Measurements from ENCODE around the gene PLEKHA1.

The PLEKHA1 gene

DNA sequence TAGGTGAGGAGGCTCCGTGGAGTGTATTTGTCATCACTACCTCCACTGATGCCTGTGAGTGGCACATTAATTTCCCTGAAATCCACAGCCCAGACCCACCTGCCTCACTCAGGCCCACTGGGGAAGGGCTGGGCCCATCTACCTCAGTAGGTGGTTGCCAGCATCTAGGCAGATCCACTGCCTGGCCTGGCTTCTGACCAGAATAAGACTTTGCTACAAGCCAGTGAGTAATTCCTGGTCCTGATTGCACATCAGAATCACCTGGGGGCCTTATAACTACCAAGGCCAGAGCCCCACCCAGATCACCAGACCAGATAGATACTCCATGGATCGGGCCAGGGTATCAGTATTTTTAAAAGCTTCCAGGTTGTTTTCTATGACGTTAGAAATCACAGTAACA, 37.5 kb upstream of the PLEKHA1 start:
- no peaks in the 10 kb centered on the region for H3K36me3 ChIP-seq (ENCODE audit: control insufficient read depth in 1 of 2, insufficient read depth in 2 of 2, low read length in 2 of 2)
- H3K27ac ChIP-seq (ENCODE audit: low read length): no peak overlapping the region
- no peaks in the 10 kb centered on the region for H3K9me3 ChIP-seq (ENCODE audit: control insufficient read depth in 1 of 2, low read length in 2 of 2)
- no peaks in the 10 kb centered on the region for H3K4me1 ChIP-seq (ENCODE audit: control insufficient read depth in 1 of 2, insufficient read depth in 2 of 2, low read length in 2 of 2)
- H3K4me3 ChIP-seq (ENCODE audit: low read depth in 1 of 2, low read length in 2 of 2): no peak overlapping the region
- no peaks in the 10 kb centered on the region for H3K27me3 ChIP-seq (ENCODE audit: low read depth, low read length)

DNA sequence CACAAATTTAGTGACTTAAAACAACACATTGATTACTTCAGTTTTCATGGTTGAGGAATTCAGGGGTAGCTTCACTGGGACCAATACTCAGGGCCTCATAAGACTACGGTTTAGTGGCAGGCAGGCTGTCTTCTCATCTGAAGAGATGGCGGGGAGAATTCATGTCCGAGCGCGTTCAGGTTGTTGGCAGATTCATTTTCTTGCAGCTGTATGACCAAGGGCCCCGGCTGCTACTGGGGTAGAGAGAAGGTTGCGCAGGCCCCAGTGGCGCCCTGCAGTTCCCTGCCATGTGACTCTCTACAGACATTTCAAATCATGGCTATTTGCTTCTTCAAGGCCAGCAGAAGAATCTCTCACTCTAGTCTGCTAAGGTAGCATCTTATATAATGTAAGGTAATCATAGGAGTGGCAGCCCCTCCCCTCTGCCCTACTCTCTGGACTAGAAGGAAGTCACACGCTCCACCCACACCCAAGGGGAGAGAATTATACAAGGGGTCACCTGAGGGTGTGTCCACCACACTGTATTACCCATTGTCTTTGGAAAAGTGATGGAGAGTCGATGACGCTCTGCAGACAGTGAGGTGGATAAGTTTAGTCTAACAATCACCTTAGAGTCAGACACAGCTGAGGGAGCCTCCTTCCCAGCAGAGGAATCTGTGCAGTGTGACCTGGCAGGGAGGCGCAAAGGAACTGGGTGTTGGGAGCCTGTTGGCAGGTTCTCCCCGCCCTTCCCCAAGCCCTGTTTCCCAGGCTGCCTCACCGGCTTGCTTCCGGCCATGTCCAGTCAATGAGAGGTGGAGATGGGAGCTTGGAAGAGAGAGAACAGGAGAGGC, 35.7 kb upstream of the PLEKHA1 start:
- Histone ChIP-seq H3K27me3 (ENCODE audit: low read depth, low read length) (no peaks in the 10 kb centered on the region), H3K9me3 (ENCODE audit: control insufficient read depth in 1 of 2, low read length in 2 of 2) (no peaks in the 10 kb centered on the region), H3K27ac (ENCODE audit: low read length) (no peak overlapping the region), H3K36me3 (ENCODE audit: control insufficient read depth in 1 of 2, insufficient read depth in 2 of 2, low read length in 2 of 2) (no peaks in the 10 kb centered on the region), H3K4me3 (ENCODE audit: low read depth in 1 of 2, low read length in 2 of 2) (no peak overlapping the region), H3K4me1 (ENCODE audit: control insufficient read depth in 1 of 2, insufficient read depth in 2 of 2, low read length in 2 of 2) (no peaks in the 10 kb centered on the region)

DNA sequence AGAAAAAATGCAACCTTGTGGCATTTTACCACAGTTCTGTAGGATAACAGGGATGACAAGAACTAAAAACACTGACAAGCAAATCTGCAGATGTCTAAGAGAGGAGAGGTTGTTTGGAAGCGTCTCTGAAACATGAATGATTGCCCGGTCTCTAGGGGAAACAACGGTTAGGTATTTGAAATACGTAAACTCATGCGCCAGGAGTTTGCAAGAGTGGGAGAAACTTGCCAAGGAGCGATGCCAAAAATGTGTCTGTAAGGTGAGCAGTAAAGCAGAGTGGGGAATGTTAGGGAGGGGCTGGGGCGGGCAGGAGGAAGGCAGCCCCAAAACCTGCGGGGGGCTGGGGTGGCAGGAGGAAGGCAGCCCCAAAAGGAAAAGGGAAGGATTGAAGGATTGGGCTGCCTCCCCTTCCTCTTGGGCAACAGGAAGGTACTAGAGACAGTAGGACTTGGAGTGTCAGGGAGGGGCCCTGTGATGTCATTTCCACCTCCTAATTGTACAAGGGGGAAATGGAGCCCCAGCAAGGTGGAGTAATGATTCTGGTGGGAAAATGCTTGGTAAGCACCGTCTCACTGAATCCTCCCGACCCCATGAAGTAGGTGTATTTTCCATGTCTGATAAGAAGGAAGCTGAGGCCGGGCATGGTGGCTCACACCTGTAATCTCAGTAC, 33.2 kb upstream of the PLEKHA1 start:
- Histone ChIP-seq H3K4me3 (ENCODE audit: low read depth in 1 of 2, low read length in 2 of 2) (no peak overlapping the region), H3K36me3 (ENCODE audit: control insufficient read depth in 1 of 2, insufficient read depth in 2 of 2, low read length in 2 of 2) (no peaks in the 10 kb centered on the region), H3K4me1 (ENCODE audit: control insufficient read depth in 1 of 2, insufficient read depth in 2 of 2, low read length in 2 of 2) (no peaks in the 10 kb centered on the region), H3K9me3 (ENCODE audit: control insufficient read depth in 1 of 2, low read length in 2 of 2) (no peaks in the 10 kb centered on the region), H3K27ac (ENCODE audit: low read length) (no peak overlapping the region), H3K27me3 (ENCODE audit: low read depth, low read length) (no peaks in the 10 kb centered on the region)

DNA sequence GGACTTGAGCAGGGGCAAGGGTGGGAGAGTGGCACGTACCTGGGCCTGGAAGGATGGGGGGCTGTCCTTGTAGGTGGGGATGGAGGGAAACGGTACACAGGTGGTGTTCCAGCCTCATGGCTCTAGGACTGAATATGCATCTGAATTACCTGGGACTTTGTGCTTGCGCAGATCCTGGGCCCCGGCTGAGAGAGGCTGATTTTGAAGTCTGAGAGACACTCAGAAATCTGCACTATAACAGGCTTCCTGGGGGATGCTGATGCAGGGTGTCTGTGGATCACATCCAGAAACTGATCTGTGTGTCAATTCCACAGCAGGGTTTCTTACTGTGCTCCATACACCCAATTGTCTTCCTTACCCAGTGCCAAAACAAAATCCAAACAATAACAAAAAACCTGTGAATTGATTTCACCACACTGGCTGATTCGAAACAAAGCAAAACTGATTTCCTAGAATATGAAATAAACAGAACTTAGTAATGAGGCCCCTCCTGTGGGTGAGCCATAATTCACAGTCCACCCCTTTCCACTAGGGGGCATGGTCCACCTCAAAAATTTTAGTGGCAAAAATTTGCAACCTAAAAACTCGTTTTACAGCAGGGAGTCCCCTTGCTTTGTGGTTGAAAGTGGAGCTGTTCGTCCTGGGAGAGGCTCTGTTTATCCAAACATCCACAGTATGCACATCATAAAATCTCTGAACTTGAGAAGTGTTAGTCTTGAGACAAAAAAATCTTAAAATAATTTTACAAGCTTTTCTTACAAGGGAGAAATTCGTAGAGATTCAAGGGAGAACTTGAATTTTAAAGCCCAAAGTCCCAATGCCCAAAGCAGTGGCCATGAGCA, 32.0 kb upstream of the PLEKHA1 start:
- no peak overlapping the region for H3K27ac ChIP-seq (ENCODE audit: low read length)
- no peaks in the 10 kb centered on the region for H3K36me3 ChIP-seq (ENCODE audit: control insufficient read depth in 1 of 2, insufficient read depth in 2 of 2, low read length in 2 of 2)
- H3K9me3 ChIP-seq (ENCODE audit: control insufficient read depth in 1 of 2, low read length in 2 of 2): no peaks in the 10 kb centered on the region
- H3K4me3 ChIP-seq (ENCODE audit: low read depth in 1 of 2, low read length in 2 of 2): no peak overlapping the region
- H3K27me3 ChIP-seq (ENCODE audit: low read depth, low read length): no peaks in the 10 kb centered on the region
- H3K4me1 ChIP-seq (ENCODE audit: control insufficient read depth in 1 of 2, insufficient read depth in 2 of 2, low read length in 2 of 2): no peaks in the 10 kb centered on the region

DNA sequence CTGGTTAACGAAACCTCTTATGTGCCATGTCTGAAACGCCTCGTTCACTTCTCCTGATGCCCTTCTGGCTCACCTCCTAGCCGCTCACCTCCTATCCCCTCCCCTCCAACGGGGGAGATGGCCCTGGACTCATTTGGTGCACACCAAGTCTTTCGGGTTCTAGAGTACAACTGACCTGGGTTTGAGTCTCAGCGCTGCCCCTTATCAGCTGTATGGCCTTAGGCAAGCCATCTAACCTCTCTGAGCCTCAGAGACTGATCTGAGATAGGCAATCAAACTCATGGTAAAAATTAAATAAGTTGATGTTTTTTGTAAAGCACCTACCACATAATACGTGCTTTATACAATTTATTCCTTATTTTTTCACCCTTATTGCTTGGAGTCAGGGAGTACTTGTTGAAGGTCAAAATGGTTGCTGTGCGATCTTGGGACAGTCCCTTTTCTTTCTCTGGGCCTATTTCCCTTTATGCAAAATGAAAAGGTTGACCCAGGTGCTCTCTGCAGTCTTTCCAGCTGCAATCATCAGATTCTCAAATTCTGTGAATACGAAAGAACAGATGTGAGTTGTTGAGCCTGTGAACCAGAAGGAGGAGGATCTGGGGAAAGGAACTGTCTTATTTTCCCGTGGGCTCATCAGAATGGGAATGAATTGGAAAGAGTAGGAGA, 31.2 kb upstream of the PLEKHA1 start:
- H3K27me3 ChIP-seq (ENCODE audit: low read depth, low read length): no peaks in the 10 kb centered on the region
- no peaks in the 10 kb centered on the region for H3K36me3 ChIP-seq (ENCODE audit: control insufficient read depth in 1 of 2, insufficient read depth in 2 of 2, low read length in 2 of 2)
- no peaks in the 10 kb centered on the region for H3K4me1 ChIP-seq (ENCODE audit: control insufficient read depth in 1 of 2, insufficient read depth in 2 of 2, low read length in 2 of 2)
- no peak overlapping the region for H3K4me3 ChIP-seq (ENCODE audit: low read depth in 1 of 2, low read length in 2 of 2)
- H3K9me3 ChIP-seq (ENCODE audit: control insufficient read depth in 1 of 2, low read length in 2 of 2): no peaks in the 10 kb centered on the region
- no peak overlapping the region for H3K27ac ChIP-seq (ENCODE audit: low read length)

DNA sequence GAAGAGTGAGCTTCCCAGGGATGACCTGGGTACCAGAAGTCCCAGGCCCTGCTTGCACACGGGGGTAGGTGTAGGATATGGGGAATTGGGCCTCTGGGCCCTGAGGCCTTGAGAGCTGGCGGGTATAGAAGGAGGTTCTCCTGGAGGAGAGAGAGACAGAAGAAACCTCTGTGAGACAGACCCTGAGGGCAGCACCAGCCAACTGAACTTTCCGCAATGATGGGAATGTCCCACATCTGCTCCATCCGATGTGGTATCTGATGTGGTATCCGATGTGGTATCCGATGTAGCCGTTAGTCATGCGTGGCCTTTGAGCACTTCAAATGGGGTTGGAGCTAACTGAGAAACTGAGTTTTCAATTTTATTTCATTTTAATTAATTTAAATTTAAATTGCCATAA, 30.6 kb upstream of the PLEKHA1 start:
- H3K9me3 ChIP-seq (ENCODE audit: control insufficient read depth in 1 of 2, low read length in 2 of 2): no peaks in the 10 kb centered on the region
- H3K27ac ChIP-seq (ENCODE audit: low read length): no peak overlapping the region
- H3K36me3 ChIP-seq (ENCODE audit: control insufficient read depth in 1 of 2, insufficient read depth in 2 of 2, low read length in 2 of 2): no peaks in the 10 kb centered on the region
- no peaks in the 10 kb centered on the region for H3K4me1 ChIP-seq (ENCODE audit: control insufficient read depth in 1 of 2, insufficient read depth in 2 of 2, low read length in 2 of 2)
- H3K4me3 ChIP-seq (ENCODE audit: low read depth in 1 of 2, low read length in 2 of 2): no peak overlapping the region
- H3K27me3 ChIP-seq (ENCODE audit: low read depth, low read length): no peaks in the 10 kb centered on the region

DNA sequence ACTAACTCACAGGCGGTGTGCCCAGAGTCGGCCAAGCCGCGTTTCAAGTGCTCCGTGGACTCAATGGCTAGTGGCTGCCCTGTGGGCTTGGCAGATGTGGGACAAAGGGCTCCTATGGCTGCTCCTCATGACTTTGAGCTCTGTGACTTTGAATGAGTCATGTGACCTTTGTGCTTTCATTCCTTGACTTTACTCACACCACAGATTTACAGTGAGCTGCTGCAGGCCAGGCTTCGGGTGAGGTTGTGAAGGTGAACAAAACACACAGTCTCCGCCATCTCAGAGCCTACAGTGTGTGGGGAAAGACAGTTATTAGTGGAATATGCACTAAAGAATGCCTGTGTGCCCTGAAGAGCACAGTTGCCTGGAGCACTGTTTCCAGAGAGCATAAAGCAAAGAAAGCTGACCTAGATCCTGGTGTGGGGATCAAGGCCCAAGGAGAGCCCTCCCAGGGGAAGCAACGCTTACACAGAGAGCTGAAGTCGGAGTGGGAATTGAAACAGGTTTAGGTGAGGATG, 29.7 kb upstream of the PLEKHA1 start:
- no peaks in the 10 kb centered on the region for H3K36me3 ChIP-seq (ENCODE audit: control insufficient read depth in 1 of 2, insufficient read depth in 2 of 2, low read length in 2 of 2)
- H3K27ac ChIP-seq (ENCODE audit: low read length): no peak overlapping the region
- H3K27me3 ChIP-seq (ENCODE audit: low read depth, low read length): no peaks in the 10 kb centered on the region
- no peaks in the 10 kb centered on the region for H3K9me3 ChIP-seq (ENCODE audit: control insufficient read depth in 1 of 2, low read length in 2 of 2)
- H3K4me3 ChIP-seq (ENCODE audit: low read depth in 1 of 2, low read length in 2 of 2): no peak overlapping the region
- H3K4me1 ChIP-seq (ENCODE audit: control insufficient read depth in 1 of 2, insufficient read depth in 2 of 2, low read length in 2 of 2): no peaks in the 10 kb centered on the region

DNA sequence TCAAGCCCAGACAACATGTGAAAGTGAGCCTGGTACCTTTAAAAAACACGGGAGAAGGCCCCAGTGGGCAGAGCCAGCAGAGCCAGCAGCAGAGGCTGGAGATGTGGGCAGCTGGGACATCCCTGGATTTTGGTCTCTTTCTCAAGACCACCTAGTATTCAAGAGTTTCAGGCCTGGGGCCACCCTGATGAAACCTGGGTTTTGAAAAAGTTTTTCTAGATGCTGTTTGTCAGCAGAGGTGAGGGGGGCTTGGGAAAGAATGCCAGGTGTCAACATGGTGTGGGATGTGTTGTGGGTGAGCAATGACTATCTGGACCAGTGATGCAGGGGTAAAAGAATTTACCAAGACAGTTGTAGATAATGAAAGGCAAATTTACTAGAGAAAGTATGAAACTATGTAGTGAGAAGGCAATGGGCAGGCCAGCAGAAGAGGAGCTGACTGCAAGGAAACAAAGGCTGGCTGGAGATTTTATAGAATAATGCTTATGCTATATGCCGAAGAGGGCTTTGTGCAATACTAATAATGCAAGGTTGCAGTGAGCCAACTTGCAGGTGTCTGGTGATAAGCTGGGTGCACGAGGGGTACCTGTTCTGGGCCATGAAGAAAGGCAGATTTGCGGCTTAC, 28.1 kb upstream of the PLEKHA1 start:
- H3K27ac ChIP-seq (ENCODE audit: low read length): no peak overlapping the region

DNA sequence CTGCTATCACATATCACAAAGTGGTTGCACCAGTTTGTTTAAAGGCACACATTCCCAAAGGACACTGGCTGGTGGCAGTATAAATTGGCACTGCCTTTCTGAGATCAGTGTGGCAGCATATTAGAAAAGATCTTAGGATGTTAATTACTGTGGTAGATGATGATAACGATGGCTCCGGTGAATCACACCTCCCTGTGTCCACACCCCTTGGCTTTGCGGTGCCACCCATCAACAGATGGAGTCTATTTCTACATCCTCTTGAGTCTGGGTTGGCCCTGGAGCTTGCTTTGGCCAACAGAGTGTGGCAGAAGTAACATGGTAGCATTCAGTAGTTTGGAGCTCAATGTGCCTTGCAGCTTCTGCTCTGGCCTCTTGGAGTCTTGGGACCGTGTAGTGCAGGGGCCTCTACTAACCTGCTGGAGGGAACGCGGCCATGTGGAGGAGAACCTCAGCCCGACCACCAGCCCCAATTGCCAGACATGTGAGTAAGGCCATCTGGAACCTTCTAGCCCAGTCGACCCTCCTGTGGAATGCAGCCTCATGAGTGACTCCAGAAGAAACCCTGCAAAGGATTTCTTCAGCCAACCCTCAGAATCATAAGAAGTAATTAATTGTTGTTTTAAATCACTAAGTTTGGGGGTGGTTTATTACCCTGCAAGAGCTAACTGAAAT, 27.2 kb upstream of the PLEKHA1 start:
- no peaks in the 10 kb centered on the region for H3K9me3 ChIP-seq (ENCODE audit: control insufficient read depth in 1 of 2, low read length in 2 of 2)
- H3K36me3 ChIP-seq (ENCODE audit: control insufficient read depth in 1 of 2, insufficient read depth in 2 of 2, low read length in 2 of 2): no peaks in the 10 kb centered on the region
- no peaks in the 10 kb centered on the region for H3K4me1 ChIP-seq (ENCODE audit: control insufficient read depth in 1 of 2, insufficient read depth in 2 of 2, low read length in 2 of 2)
- H3K27me3 ChIP-seq (ENCODE audit: low read depth, low read length): no peaks in the 10 kb centered on the region
- no peak overlapping the region for H3K27ac ChIP-seq (ENCODE audit: low read length)
- H3K4me3 ChIP-seq (ENCODE audit: low read depth in 1 of 2, low read length in 2 of 2): no peak overlapping the region

More for the DNA sequence above, 28.1 kb upstream of the PLEKHA1 start:
- no peaks in the 10 kb centered on the region for H3K27me3 ChIP-seq (ENCODE audit: low read depth, low read length)
- no peak overlapping the region for H3K4me3 ChIP-seq (ENCODE audit: low read depth in 1 of 2, low read length in 2 of 2)
- H3K36me3 ChIP-seq (ENCODE audit: control insufficient read depth in 1 of 2, insufficient read depth in 2 of 2, low read length in 2 of 2): no peaks in the 10 kb centered on the region
- H3K4me1 ChIP-seq (ENCODE audit: control insufficient read depth in 1 of 2, insufficient read depth in 2 of 2, low read length in 2 of 2): no peaks in the 10 kb centered on the region
- H3K9me3 ChIP-seq (ENCODE audit: control insufficient read depth in 1 of 2, low read length in 2 of 2): no peaks in the 10 kb centered on the region

DNA sequence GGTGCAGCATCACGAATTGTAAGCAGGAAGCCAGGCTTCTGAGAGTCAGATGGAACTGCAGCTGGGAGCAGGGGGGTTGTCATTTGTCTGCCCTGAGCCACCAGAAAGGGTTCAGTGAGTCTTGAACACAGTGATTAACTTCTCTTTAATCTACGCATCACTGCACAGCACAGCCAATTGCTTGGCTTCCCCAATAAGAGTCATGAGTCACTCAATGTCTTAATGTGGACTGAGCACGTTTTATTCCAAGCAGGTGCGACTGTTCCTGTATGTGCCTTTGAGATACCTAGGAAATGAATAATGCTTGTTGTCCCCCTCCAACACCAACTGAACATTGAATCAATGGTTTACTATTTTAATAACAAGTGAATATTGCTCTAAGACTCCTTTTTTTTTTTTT, 26.0 kb upstream of the PLEKHA1 start:
- Histone ChIP-seq H3K27me3 (ENCODE audit: low read depth, low read length) (no peaks in the 10 kb centered on the region), H3K36me3 (ENCODE audit: control insufficient read depth in 1 of 2, insufficient read depth in 2 of 2, low read length in 2 of 2) (no peaks in the 10 kb centered on the region), H3K9me3 (ENCODE audit: control insufficient read depth in 1 of 2, low read length in 2 of 2) (no peaks in the 10 kb centered on the region), H3K27ac (ENCODE audit: low read length) (no peak overlapping the region), H3K4me3 (ENCODE audit: low read depth in 1 of 2, low read length in 2 of 2) (no peak overlapping the region), H3K4me1 (ENCODE audit: control insufficient read depth in 1 of 2, insufficient read depth in 2 of 2, low read length in 2 of 2) (no peaks in the 10 kb centered on the region)
